Stomach (tissue), 4 donors: ENCODE data around the gene DYNLT5.

Experiments used
- CTCF ChIP-seq, 7 experiments: fragments of 450-650 bp in 4 of 7; fragments of 200-600 bp in 3 of 7; sonication (generic) in 3 of 7; IDR thresholded peaks; one replicate each; pipeline ENCODE4 v1.5.1; 2016 to 2019; ENCODE audit warnings: antibody characterized with exemption in 7 of 7, control low read depth in 2 of 7, mild to moderate bottlenecking in 1 of 7
- EP300 ChIP-seq: sonication (generic); formaldehyde crosslinking; IDR thresholded peaks from one replicate; pipeline ENCODE4 v1.6.1; 2017; ENCODE audit warnings: antibody characterized with exemption
- POLR2A ChIP-seq, 4 donors: fragments of 450-650 bp; IDR thresholded peaks; one replicate each; pipeline ENCODE4 v1.6.1; 2016; ENCODE audit warnings: antibody characterized with exemption in 4 of 4, control low read depth in 2 of 4, mild to moderate bottlenecking in 1 of 4, moderate library complexity in 1 of 4

- TF ChIP-seq EP300 (no peak), CTCF (IDR thresholded peaks at IDR 0.05) (no peak), POLR2A (IDR thresholded peaks at IDR 0.05) (no peak)
Measured at GRCh38 chr1:66732407-66733166, 19.7 kb upstream of the DYNLT5 start.
